SK-N-SH treated with all-trans-retinoic acid at 6 μM for 48 hours (cell line): ENCODE results near the gene TIMMDC1.
"Not testable (repeated sequence)": the region's sequence is repeated elsewhere in the genome, so short reads cannot be mapped to it uniquely, and the experiment has no call there.

Source experiments
- SNAI2 ChIP-seq: fragments of 250-450 bp; sonication (Bioruptor Pico); IDR thresholded peaks from 2 replicates; pipeline ENCODE4 v1.5.0; 2020; ENCODE audit warnings: mild to moderate bottlenecking, moderate library complexity
- ZC3H10 ChIP-seq: fragments of 250-450 bp; sonication (Bioruptor Pico); IDR thresholded peaks from 2 replicates; pipeline ENCODE4 v1.5.1; 2021; ENCODE audit warnings: mild to moderate bottlenecking, moderate library complexity
- TF ChIP-seq, protein P1 (sequence below): fragments of 250-450 bp; sonication (Bioruptor Pico); IDR thresholded peaks from 2 replicates; pipeline ENCODE4 v1.8.0; 2020; ENCODE audit warnings: mild to moderate bottlenecking, moderate library complexity, borderline replicate concordance

DNA sequence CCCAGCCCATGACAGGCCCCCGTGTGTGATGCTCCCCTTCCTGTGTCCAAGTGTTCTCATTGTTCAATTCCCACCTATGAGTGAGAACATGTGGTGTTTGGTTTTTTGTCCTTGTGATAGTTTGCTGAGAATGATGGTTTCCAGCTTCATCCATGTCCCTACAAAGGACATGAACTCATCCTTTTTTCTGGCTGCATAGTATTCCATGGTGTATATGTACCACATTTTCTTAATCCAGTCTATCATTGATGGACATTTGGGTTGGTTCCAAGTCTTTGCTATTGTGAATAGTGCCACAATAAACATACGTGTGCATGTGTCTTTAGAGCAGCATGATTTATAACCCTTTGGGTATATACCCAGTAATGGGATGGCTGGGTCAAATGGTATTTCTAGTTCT, 65.0 kb downstream of the TIMMDC1 start:
- TF ChIP-seq, protein P1, sequence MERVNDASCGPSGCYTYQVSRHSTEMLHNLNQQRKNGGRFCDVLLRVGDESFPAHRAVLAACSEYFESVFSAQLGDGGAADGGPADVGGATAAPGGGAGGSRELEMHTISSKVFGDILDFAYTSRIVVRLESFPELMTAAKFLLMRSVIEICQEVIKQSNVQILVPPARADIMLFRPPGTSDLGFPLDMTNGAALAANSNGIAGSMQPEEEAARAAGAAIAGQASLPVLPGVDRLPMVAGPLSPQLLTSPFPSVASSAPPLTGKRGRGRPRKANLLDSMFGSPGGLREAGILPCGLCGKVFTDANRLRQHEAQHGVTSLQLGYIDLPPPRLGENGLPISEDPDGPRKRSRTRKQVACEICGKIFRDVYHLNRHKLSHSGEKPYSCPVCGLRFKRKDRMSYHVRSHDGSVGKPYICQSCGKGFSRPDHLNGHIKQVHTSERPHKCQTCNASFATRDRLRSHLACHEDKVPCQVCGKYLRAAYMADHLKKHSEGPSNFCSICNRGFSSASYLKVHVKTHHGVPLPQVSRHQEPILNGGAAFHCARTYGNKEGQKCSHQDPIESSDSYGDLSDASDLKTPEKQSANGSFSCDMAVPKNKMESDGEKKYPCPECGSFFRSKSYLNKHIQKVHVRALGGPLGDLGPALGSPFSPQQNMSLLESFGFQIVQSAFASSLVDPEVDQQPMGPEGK (CRISPR knock-in tag): not testable (repeated sequence)
- not testable (repeated sequence) for TF ChIP-seq ZC3H10, SNAI2 (CRISPR knock-in tag)
